A549 (cell line): Measurements from ENCODE around the gene NCOA5. TPM values are rescaled to one million over a fixed set of nuclear protein-coding genes. Genes with fewer than 3 reads are reported as not detected.

Experiments used
- ATAC-seq, 2 experiments: fragments of 200-7000 bp in 1 of 2; fragments of >200 bp in 1 of 2; cut with Nextera tagmentation in 1 of 2; cut with Tn5 transposase in 1 of 2; 3 replicates each; pipeline versions ENCODE4 v1.8.0 to v1.9.1; 2018 to 2020; ENCODE audit warnings: mild to moderate bottlenecking in 1 of 2, moderate library complexity in 1 of 2
- CTCF ChIA-PET: fragments of 300-600 bp; sonication (Branson Sonifier 250); formaldehyde crosslinking; extraction: SDS; loops from one replicate; lab custom pipeline; 2021; ENCODE audit warnings: antibody characterized with exemption, inconsistent platforms; lab: Yijun Ruan, JAX
- POLR2A ChIA-PET: fragments of 350-600 bp; formaldehyde crosslinking; extraction: SDS; loops from one replicate; lab custom pipeline; 2021; ENCODE audit warnings: antibody characterized with exemption, inconsistent platforms; lab: Yijun Ruan, JAX
- DNase-seq, 2 experiments: peaks; one replicate each; pipeline versions ENCODE4 v3.0.0 to v3.0.0-alpha.2; 2011 to 2016; ENCODE audit warnings: low read depth in 1 of 2, low spot score in 1 of 2
- FAIRE-seq: peaks from 2 replicates; lab custom pipeline; 2011; peaks lifted over from hg19 to GRCh38; lab: Jason Lieb, UNC
- H3K27ac ChIP-seq, 2 experiments: fragments of >200 bp; sonication (Bioruptor Twin); formaldehyde crosslinking; 3 replicates each; pipeline ENCODE4 v1.5.1; 2016 to 2017
- H3K4me1 ChIP-seq: fragments of >200 bp; sonication (Bioruptor Twin); formaldehyde crosslinking; 3 replicates; pipeline ENCODE4 v1.6.1; 2016
- H3K4me2 ChIP-seq: fragments of >200 bp; sonication (Bioruptor Twin); formaldehyde crosslinking; 3 replicates; pipeline ENCODE4 v1.6.1; 2016
- H3K4me3 ChIP-seq: fragments of >200 bp; sonication (Bioruptor Twin); formaldehyde crosslinking; 3 replicates; pipeline ENCODE4 v1.5.1; 2016
- H3K9me3 ChIP-seq: fragments of >200 bp; sonication (Bioruptor Twin); formaldehyde crosslinking; 3 replicates; pipeline ENCODE4 v1.6.1; 2016
- CHD2 ChIP-seq: fragments of 150-350 bp; IDR thresholded peaks from 2 replicates; pipeline ENCODE4 v1.6.1; 2014; ENCODE audit warnings: low read length; ENCODE audit not compliant: partially characterized antibody
- HEYL ChIP-seq: fragments of 250-450 bp; sonication (Bioruptor Pico); IDR thresholded peaks from 2 replicates; pipeline ENCODE4 v1.8.0; 2021; ENCODE audit warnings: mild to moderate bottlenecking, moderate library complexity
- KDM5A ChIP-seq: fragments of 200-600 bp; sonication (generic); IDR thresholded peaks from 2 replicates; pipeline ENCODE4 v1.6.1; 2016; ENCODE audit warnings: antibody characterized with exemption, mild to moderate bottlenecking
- MAFK ChIP-seq: fragments of 450-650 bp; IDR thresholded peaks from 2 replicates; pipeline ENCODE4 v1.6.1; 2014; ENCODE audit not compliant: partially characterized antibody
- MYC ChIP-seq: IDR thresholded peaks from 2 replicates; pipeline ENCODE4 v1.6.1; 2012; ENCODE audit warnings: mild to moderate bottlenecking, inconsistent platforms, low read length, improper control_type of control experiment, borderline replicate concordance
- PBX3 ChIP-seq: IDR thresholded peaks from 2 replicates; pipeline ENCODE4 v1.6.1; 2012
- RAD21 ChIP-seq, 2 experiments: fragments of >200 bp in 1 of 2; sonication (Bioruptor Twin) in 1 of 2; formaldehyde crosslinking in 1 of 2; IDR thresholded peaks in 1 of 2; conservative IDR thresholded peaks in 1 of 2; 2 replicates in 1 of 2; 3 replicates in 1 of 2; pipeline ENCODE4 v1.6.1; 2012 to 2018; ENCODE audit warnings: inconsistent platforms in 1 of 2
- RCOR1 ChIP-seq: fragments of 150-350 bp; IDR thresholded peaks from 2 replicates; pipeline ENCODE4 v1.6.1; 2014; ENCODE audit warnings: antibody characterized with exemption, low read length, low read depth
- RFX5 ChIP-seq: fragments of 450-650 bp; IDR thresholded peaks from 2 replicates; pipeline ENCODE4 v1.7.1; 2014; ENCODE audit warnings: antibody characterized with exemption, mild to moderate bottlenecking, moderate library complexity
- WGBS: methylation state at CpG from one replicate; pipeline ENCODE4 v1.1.6; 2017; ENCODE audit errors: missing lambda C conversion rate; 5-methylcytosine and 5-hydroxymethylcytosine counted together
- polyA plus RNA-seq, 4 experiments: library from polyadenylated mRNA; depleted of rRNA in 3 of 4; stranded (reverse); fragments of >200 nt; fragmentation: RNase III in 1 of 4; extraction: RNeasy Plus Mini Kit Qiagen cat#74134 plus additional on column Dnase treatment in 1 of 4; gene quantifications; 2 replicates in 3 of 4; 3 replicates in 1 of 4; pipeline ENCODE4 v1.2.3, GENCODE V29; 2011 to 2017
- TF ChIP-seq, protein P1 (sequence below): fragments of 150-350 bp; IDR thresholded peaks from 2 replicates; pipeline ENCODE4 v1.6.1; 2014; ENCODE audit warnings: low read depth, mild to moderate bottlenecking, low read length
- TF ChIP-seq, protein P2 (sequence below): fragments of 250-450 bp; sonication (Bioruptor Pico); IDR thresholded peaks from 2 replicates; pipeline ENCODE4 v1.5.0; 2021; ENCODE audit warnings: mild to moderate bottlenecking, moderate library complexity, borderline replicate concordance

The NCOA5 gene
- polyA plus RNA-seq, 2 of the 4 experiments (the other 2 are of a cell fraction): 27.2 to 28.0 TPM

GRCh38 chr20:46114449-46114848, 24.7 kb upstream of the NCOA5 start (continued):
- TF ChIP-seq RAD21 (conservative IDR thresholded peaks at IDR 0.05 in 1 of 2, IDR thresholded peaks at IDR 0.05 in 1 of 2): no peak

GRCh38 chr20:46113113-46113470, 23.3 kb upstream of the NCOA5 start:
- Histone ChIP-seq H3K27ac (no peak overlapping the region), H3K4me1 (0 out of 3 replicates have a peak, but pooled peaks cover 3% of the 10 kb centered on the region), H3K4me2 (no peak overlapping the region), H3K4me3 (no peak overlapping the region), H3K9me3 (no peaks in the 10 kb centered on the region)
- DNase-seq (no peak), FAIRE-seq (no peak)
- 6% methylated on average over 3 of the region's 3 CpGs for WGBS
- TF ChIP-seq RFX5 (no peak), HEYL (CRISPR knock-in tag) (no peak), KDM5A (no peak)
- TF ChIP-seq, all 56 proteins: peak for 0
- POLR2A ChIA-PET: no interaction called here
- no peak for ATAC-seq
- CTCF ChIA-PET: no interaction called here

DNA sequence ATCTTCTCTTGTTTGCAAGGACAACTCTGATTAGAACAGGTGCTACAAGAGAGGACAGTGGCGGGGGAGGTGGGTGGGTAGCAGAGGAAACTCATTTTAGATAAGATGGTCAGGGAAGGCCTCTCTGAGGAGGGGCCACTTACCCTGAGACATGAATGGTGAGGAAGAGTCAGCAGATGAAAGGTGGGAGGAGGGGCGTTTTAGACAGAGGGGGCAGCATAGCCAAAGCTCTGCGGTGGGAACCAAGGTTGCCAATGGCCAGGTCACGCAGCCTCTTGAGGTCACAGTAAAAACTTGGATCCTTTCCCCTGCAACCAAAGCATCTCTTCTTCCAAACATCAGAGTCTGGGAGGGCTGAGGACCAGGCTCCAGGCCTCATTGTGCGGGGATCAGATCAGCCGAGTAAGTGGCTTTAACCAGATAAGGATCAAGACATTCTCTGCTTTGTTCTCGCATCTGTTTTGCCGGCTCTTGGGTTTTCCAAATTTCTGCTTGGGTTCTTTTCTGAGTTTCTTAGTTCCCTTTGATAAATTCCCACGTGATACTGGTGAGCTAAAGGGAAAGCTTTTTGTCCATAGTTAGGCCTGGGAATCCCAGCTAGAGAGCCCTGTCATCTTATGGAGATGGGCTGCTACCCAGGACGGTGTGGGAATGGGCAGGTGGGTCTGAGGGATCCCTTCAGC, 22.8 kb upstream of the NCOA5 start:
- Histone ChIP-seq H3K4me2 (no peak overlapping the region), H3K27ac (no peak overlapping the region), H3K4me1 (0 out of 3 replicates have a peak, but pooled peaks cover 3% of the 10 kb centered on the region), H3K9me3 (no peaks in the 10 kb centered on the region), H3K4me3 (no peak overlapping the region)
- ATAC-seq (no peak), FAIRE-seq (no peak), DNase-seq (no peak)
- ChIA-PET CTCF (no interaction called here), POLR2A (no interaction called here)
- TF ChIP-seq CHD2: no peak
- 51% methylated on average over 10 of the region's 10 CpGs for WGBS

DNA sequence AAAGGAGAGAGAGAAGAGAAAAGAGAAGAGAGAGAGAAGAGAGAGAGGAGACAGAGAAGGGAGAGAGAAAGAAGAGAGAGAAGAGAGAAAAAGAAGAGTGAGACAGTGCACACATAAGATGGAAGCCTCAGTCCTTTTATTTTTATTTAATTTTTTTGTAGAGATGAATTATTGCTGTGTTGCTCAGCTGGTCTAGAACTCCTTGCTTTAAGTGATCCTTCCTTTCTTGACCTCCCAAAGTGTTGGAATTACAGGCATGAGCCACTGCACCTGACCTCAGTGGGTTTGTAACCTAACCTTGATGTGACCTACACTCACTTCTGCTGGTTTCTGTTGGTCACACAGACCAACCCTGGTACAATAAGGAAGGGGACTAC, 22.1 kb upstream of the NCOA5 start:
- H3K4me3 ChIP-seq: no peak overlapping the region
- ChIA-PET POLR2A (no interaction called here), CTCF (no interaction called here)
- no peak for ATAC-seq
- H3K4me2 ChIP-seq: no peak overlapping the region
- no peaks in the 10 kb centered on the region for H3K4me1 ChIP-seq
- no peaks in the 10 kb centered on the region for H3K9me3 ChIP-seq
- no peak for FAIRE-seq
- no peak for DNase-seq
- H3K27ac ChIP-seq: no peak overlapping the region
- TF ChIP-seq MAFK (no peak), CHD2 (no peak), MYC (no peak), PBX3 (no peak), RCOR1 (no peak)
- TF ChIP-seq, protein P1, sequence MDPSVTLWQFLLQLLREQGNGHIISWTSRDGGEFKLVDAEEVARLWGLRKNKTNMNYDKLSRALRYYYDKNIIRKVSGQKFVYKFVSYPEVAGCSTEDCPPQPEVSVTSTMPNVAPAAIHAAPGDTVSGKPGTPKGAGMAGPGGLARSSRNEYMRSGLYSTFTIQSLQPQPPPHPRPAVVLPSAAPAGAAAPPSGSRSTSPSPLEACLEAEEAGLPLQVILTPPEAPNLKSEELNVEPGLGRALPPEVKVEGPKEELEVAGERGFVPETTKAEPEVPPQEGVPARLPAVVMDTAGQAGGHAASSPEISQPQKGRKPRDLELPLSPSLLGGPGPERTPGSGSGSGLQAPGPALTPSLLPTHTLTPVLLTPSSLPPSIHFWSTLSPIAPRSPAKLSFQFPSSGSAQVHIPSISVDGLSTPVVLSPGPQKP: no peak
- TF ChIP-seq, protein P2, sequence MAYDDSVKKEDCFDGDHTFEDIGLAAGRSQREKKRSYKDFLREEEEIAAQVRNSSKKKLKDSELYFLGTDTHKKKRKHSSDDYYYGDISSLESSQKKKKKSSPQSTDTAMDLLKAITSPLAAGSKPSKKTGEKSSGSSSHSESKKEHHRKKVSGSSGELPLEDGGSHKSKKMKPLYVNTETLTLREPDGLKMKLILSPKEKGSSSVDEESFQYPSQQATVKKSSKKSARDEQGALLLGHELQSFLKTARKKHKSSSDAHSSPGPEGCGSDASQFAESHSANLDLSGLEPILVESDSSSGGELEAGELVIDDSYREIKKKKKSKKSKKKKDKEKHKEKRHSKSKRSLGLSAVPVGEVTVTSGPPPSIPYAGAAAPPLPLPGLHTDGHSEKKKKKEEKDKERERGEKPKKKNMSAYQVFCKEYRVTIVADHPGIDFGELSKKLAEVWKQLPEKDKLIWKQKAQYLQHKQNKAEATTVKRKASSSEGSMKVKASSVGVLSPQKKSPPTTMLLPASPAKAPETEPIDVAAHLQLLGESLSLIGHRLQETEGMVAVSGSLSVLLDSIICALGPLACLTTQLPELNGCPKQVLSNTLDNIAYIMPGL (CRISPR knock-in tag): no peak
